ENCODE data around the gene SLC4A5.

Gene SLC4A5

GRCh38 chr2:74253306-74253970 lies 89.8 kb downstream of the SLC4A5 start:
- H3K27ac ChIP-seq, result no peak overlapping the region
- TF ChIP-seq ZFX (IDR thresholded peaks at IDR 0.05), result no peak
- no peak for TF ChIP-seq CTCF (conservative IDR thresholded peaks at IDR 0.05)

GRCh38 chr2:74252862-74253261 lies 90.4 kb downstream of the SLC4A5 start:
- no peak for TF ChIP-seq CTCF (conservative IDR thresholded peaks at IDR 0.05)
- no peak for TF ChIP-seq ZFX (IDR thresholded peaks at IDR 0.05)
- H3K27ac ChIP-seq, result no peak overlapping the region

GRCh38 chr2:74252036-74252435 lies 91.2 kb downstream of the SLC4A5 start:
- TF ChIP-seq CTCF (conservative IDR thresholded peaks at IDR 0.05) (no peak), ZFX (IDR thresholded peaks at IDR 0.05) (no peak)

GRCh38 chr2:74250189-74250631 lies 93.0 kb downstream of the SLC4A5 start:
- H3K27ac ChIP-seq, result no peak overlapping the region

More at GRCh38 chr2:74252036-74252435, 91.2 kb downstream of the SLC4A5 start:
- no peak overlapping the region for H3K27ac ChIP-seq

GRCh38 chr2:74249406-74250122 lies 93.7 kb downstream of the SLC4A5 start:
- TF ChIP-seq CTCF (conservative IDR thresholded peaks at IDR 0.05) (no peak), ZFX (IDR thresholded peaks at IDR 0.05) (no peak)

More at GRCh38 chr2:74250189-74250631, 93.0 kb downstream of the SLC4A5 start:
- no peak for TF ChIP-seq ZFX (IDR thresholded peaks at IDR 0.05)
- peak; percentile 76 for TF ChIP-seq CTCF (conservative IDR thresholded peaks at IDR 0.05)

GRCh38 chr2:74246496-74247195 lies 96.6 kb downstream of the SLC4A5 start:
- TF ChIP-seq CTCF (conservative IDR thresholded peaks at IDR 0.05) (no peak), ZFX (IDR thresholded peaks at IDR 0.05) (no peak)
- H3K27ac ChIP-seq, result no peak overlapping the region

More at GRCh38 chr2:74249406-74250122, 93.7 kb downstream of the SLC4A5 start:
- H3K27ac ChIP-seq, result no peak overlapping the region

- TF ChIP-seq ZFX (IDR thresholded peaks at IDR 0.05), result no peak
- no peak for TF ChIP-seq CTCF (conservative IDR thresholded peaks at IDR 0.05)
Observed at GRCh38 chr2:74244286-74244685, 98.9 kb downstream of the SLC4A5 start.

More at GRCh38 chr2:74244286-74244685, 98.9 kb downstream of the SLC4A5 start:
- no peak overlapping the region for H3K27ac ChIP-seq
